Heart right ventricle (tissue), 16 donors: ENCODE results near the gene USP40. TPM values are rescaled to one million over a fixed set of nuclear protein-coding genes. Genes with fewer than 3 reads are reported as not detected.

Experiments
- ATAC-seq, 8 donors: fragments of 200-7000 bp; cut with Tn5 transposase; one replicate each; pipeline ENCODE4 v1.9.1; 2020; ENCODE audit warnings: mild to moderate bottlenecking in 8 of 8, moderate library complexity in 8 of 8, moderate number of reproducible peaks in 1 of 8
- DNase-seq, 2 donors: peaks; one replicate each; pipeline ENCODE4 v3.0.0-alpha.2; 2020
- H3K27ac ChIP-seq, 10 donors: fragments of 200-600 bp; sonication (generic) in 2 of 10; one replicate each; pipeline versions ENCODE4 v1.5.0 to v1.8.0; 2020 to 2022; ENCODE audit warnings: mild to moderate bottlenecking in 3 of 10
- H3K27me3 ChIP-seq, 7 donors: fragments of 200-600 bp; one replicate each; pipeline ENCODE4 v1.8.0; 2021 to 2022; ENCODE audit warnings: mild to moderate bottlenecking in 2 of 7
- H3K36me3 ChIP-seq, 9 donors: fragments of 200-600 bp; sonication (generic) in 1 of 9; one replicate each; pipeline versions ENCODE4 v1.5.0 to v1.8.0; 2020 to 2022; ENCODE audit warnings: mild to moderate bottlenecking in 2 of 9
- H3K4me1 ChIP-seq, 9 donors: fragments of 200-600 bp; sonication (generic) in 1 of 9; one replicate each; pipeline versions ENCODE4 v1.5.0 to v1.8.0; 2020 to 2022; ENCODE audit warnings: mild to moderate bottlenecking in 4 of 9
- H3K4me3 ChIP-seq, 10 donors: fragments of 200-600 bp; sonication (generic) in 2 of 10; one replicate each; pipeline versions ENCODE4 v1.5.0 to v1.8.0; 2020 to 2022; ENCODE audit warnings: mild to moderate bottlenecking in 7 of 10, moderate library complexity in 2 of 10
- H3K9me3 ChIP-seq, 11 donors: fragments of 200-600 bp in 10 of 11; sonication (generic) in 2 of 11; one replicate each; pipeline versions ENCODE4 v1.5.0 to v1.8.0; 2013 to 2022; ENCODE audit warnings: mild to moderate bottlenecking in 2 of 11, control low read depth in 1 of 11, moderate library complexity in 1 of 11
- WGBS, 2 donors: extraction: QIAGEN DNeasy Blood & Tissue Kit; methylation state at CpG; one replicate each; pipeline ENCODE4 v1.1.7; 2013; ENCODE audit warnings: inconsistent platforms in 1 of 2; 5-methylcytosine and 5-hydroxymethylcytosine counted together
- intact Hi-C, 10 donors: fragments of 100-400 bp; cut with DNase I; formaldehyde crosslinking; loops; one replicate each; pipeline versions ENCODE4 v1.11.1 to v1.14.2; 2022
- polyA plus RNA-seq, 2 donors: library from polyadenylated mRNA; stranded (reverse); fragments of 200-250 nt; gene quantifications; one replicate each; pipeline ENCODE4 v1.2.3, GENCODE V29; 2013
- total RNA-seq, 10 donors: library from RNA; stranded (reverse); fragmentation: NEBNext Ultra II Directional in 3 of 10; extraction: Animal tissue kit (Norgen Biotek cat#: 25700) in 3 of 10; gene quantifications; one replicate each; pipeline versions ENCODE4 v1.2.1 to v1.2.4, GENCODE V29; 2021 to 2023
- TF ChIP-seq, protein P1 (sequence below), 9 donors: fragments of 200-600 bp; sonication (generic) in 2 of 9; IDR thresholded peaks; one replicate each; pipeline versions ENCODE4 v1.5.0 to v1.8.0; 2021 to 2022; ENCODE audit warnings: antibody characterized with exemption in 9 of 9, mild to moderate bottlenecking in 5 of 9, moderate library complexity in 1 of 9
- donor health status: Arrhythmogenic right ventricular cardiomyopathy.
- donor health status: ischemic (EF 13 %, LVEDD 7.1; RV severe dilation, severe dysfunction).
- donor health status: healthy with polysubstance abuse.
- donor health status: DM: no; HTN: yes; CAD: no.
- donor health status: DM: no; HTN: no; CAD: no.
- donor health status: ischemic (EF 25% LVEDD 6.9; RV normal size, moderate dysfunction).
- donor health status: ischemic (EF 25% LVEDD 5.7; RV mildly dilated, moderate dysfunction).
- donor health status: healthy.
- donor health status: DM: yes; HTN: yes; CAD: no.
- donor health status: Ischemic cardiomyopathy.
- donor health status: ischemic (EF 35%, LVEDD 5.7; RV mildly dilated, moderate dysfunction).
- donor health status: nonischemic (EF 11% LVEDD 7.7; RV severe dilation, severe dysfunction).
- donor health status: DM: yes; HTN: yes; CAD: no.
- donor health status: PGD.
- donor health status: ischemic (EF 29% LVEDD 5.4; RV normal size, mild dysfunction).
- donor health status: nonischemic (EF 23%, LVEDD 6.1; RV moderate dilation, normal function).

USP40 gene
- total and polyA plus RNA-seq, 12 donors = 9.1 to 32.8 (median 16.1) TPM

DNA sequence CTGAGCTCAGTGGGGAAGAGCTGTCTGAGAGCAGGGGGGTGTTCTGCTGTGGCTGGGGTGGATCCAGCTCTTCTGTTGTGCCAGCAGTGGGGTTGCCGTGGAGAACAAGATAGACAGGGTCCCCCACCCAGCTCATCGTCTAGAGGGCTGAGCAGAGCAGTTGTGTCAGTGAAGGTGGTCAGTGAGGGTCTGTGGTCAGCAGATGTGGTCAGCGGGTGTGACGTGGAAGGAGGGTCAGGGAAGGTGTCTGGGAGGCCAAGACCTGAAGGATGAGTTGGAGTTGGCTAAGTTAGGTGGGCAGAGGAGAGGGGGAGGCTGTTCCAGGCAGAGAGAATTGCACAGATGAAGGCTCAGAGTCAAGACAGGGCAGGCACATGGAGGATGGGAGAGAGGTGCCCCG is 109.2 kb downstream of the USP40 start:
- intact Hi-C loops = no loop called here
- H3K36me3 ChIP-seq = peaks cover 0 to 100% (median 92%) of the 10 kb centered on the region in 9 donors
- no peak overlapping the region for H3K27ac ChIP-seq
- DNase-seq = no peak
- no peak for ATAC-seq
- 93 to 96% methylated on average over 5 of the region's 5 CpGs for WGBS, 2 donors
- no peaks in the 10 kb centered on the region for H3K9me3 ChIP-seq
- TF ChIP-seq, protein P1, sequence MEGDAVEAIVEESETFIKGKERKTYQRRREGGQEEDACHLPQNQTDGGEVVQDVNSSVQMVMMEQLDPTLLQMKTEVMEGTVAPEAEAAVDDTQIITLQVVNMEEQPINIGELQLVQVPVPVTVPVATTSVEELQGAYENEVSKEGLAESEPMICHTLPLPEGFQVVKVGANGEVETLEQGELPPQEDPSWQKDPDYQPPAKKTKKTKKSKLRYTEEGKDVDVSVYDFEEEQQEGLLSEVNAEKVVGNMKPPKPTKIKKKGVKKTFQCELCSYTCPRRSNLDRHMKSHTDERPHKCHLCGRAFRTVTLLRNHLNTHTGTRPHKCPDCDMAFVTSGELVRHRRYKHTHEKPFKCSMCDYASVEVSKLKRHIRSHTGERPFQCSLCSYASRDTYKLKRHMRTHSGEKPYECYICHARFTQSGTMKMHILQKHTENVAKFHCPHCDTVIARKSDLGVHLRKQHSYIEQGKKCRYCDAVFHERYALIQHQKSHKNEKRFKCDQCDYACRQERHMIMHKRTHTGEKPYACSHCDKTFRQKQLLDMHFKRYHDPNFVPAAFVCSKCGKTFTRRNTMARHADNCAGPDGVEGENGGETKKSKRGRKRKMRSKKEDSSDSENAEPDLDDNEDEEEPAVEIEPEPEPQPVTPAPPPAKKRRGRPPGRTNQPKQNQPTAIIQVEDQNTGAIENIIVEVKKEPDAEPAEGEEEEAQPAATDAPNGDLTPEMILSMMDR (IDR thresholded peaks at IDR 0.05) = no peak
- H3K4me1 ChIP-seq = no peaks in the 10 kb centered on the region
- no peaks in the 10 kb centered on the region for H3K27me3 ChIP-seq
- H3K4me3 ChIP-seq = no peak overlapping the region

DNA sequence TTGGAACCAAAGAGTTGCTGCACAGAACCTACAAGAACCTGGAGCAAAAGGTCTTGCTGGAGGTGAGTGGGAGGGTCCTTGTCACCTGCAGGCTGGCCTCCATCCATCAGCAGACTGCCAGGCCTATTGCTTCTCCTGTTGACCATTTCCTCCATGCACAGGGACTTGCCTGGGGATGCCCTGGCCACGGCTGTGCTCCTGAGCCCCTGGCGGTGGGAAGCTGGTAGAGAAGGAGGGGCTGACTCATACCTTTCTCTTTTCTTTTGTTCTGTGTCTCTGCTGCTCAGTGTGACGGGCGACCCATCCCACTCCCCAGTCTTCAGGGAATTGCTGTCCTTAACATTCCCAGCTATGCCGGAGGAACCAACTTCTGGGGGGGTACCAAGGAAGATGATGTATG is 109.6 kb downstream of the USP40 start:
- DNase-seq (no peak), ATAC-seq (no peak)
- intact Hi-C loops = no loop called here
- WGBS, 2 donors = 95 to 97% methylated on average over 5 of the region's 5 CpGs
- no peak overlapping the region for H3K27ac ChIP-seq
- no peaks in the 10 kb centered on the region for H3K27me3 ChIP-seq
- no peak overlapping the region for H3K4me3 ChIP-seq
- H3K9me3 ChIP-seq = no peaks in the 10 kb centered on the region
- H3K36me3 ChIP-seq = peaks cover 0 to 100% (median 92%) of the 10 kb centered on the region in 9 donors
- H3K4me1 ChIP-seq = no peaks in the 10 kb centered on the region
- TF ChIP-seq, protein P1 (IDR thresholded peaks at IDR 0.05) = no peak

DNA sequence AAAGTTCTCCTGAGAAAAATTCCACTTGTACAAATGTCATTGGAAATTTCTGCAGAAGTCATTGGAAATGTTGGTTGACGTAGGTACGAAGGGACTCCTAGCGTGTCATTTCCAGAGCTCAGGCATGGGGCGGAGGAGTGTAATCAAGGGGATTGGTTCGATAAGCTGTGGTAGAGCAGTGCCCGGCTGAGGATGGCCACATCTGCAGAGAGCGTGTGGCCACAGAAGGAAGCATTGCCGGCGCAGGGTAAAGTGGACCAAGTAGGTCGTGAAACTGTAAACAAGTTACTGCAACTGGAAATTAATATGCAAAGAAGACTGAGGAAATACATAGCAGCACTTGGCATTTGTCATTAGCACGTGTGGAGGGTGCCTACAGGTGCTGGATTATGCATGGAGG is 110.5 kb downstream of the USP40 start:
- peaks cover 0 to 100% (median 91%) of the 10 kb centered on the region in 9 donors for H3K36me3 ChIP-seq
- H3K9me3 ChIP-seq = no peaks in the 10 kb centered on the region
- H3K27me3 ChIP-seq = no peaks in the 10 kb centered on the region
- no peak overlapping the region for H3K4me3 ChIP-seq
- no peak for ATAC-seq
- WGBS, 2 donors = 94 to 95% methylated on average over 11 of the region's 11 CpGs
- intact Hi-C loops = no loop called here
- no peak overlapping the region for H3K27ac ChIP-seq
- no peak for DNase-seq
- H3K4me1 ChIP-seq = no peaks in the 10 kb centered on the region
- TF ChIP-seq, protein P1 (IDR thresholded peaks at IDR 0.05) = no peak

DNA sequence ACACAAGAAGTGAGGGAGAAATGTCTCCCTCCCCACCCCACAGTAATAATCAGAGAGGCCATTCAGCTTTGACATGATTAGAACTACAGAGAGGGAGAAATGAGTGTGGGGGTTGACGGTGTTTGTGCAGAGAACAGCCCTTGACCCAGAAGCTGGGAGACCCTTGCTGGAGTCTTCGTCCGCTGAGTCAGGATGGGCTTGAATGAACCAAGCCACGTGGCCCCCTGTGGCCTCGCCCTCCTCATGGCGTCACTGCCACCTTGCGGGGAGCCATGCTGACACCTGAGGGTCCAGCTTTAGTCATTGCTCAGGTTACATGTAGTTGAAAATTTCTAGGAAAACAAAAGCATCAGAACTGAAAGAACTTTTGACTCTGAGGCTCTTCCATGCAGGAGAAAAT is 111.1 kb downstream of the USP40 start:
- WGBS, 2 donors = 96% methylated on average over 7 of the region's 7 CpGs

More for the DNA sequence above, 111.1 kb downstream of the USP40 start:
- Histone ChIP-seq H3K27ac (no peak overlapping the region), H3K36me3 (peaks cover 0 to 100% (median 95%) of the 10 kb centered on the region in 9 donors), H3K4me3 (no peak overlapping the region), H3K27me3 (no peaks in the 10 kb centered on the region), H3K4me1 (no peaks in the 10 kb centered on the region), H3K9me3 (no peaks in the 10 kb centered on the region)
- DNase-seq = no peak
- intact Hi-C loops = no loop called here
- no peak for ATAC-seq
- TF ChIP-seq, protein P1 (IDR thresholded peaks at IDR 0.05) = no peak
